GM12801 (cell line): ENCODE results near the gene EFNA5.

ENCODE experiments used
- TF ChIP-seq, protein P1 (sequence below): IDR thresholded peaks from one replicate; pipeline ENCODE4 v1.5.1; 2011; ENCODE audit warnings: control low read depth; ENCODE audit not compliant: insufficient read length; ENCODE audit errors: extremely low read depth

EFNA5 gene

DNA sequence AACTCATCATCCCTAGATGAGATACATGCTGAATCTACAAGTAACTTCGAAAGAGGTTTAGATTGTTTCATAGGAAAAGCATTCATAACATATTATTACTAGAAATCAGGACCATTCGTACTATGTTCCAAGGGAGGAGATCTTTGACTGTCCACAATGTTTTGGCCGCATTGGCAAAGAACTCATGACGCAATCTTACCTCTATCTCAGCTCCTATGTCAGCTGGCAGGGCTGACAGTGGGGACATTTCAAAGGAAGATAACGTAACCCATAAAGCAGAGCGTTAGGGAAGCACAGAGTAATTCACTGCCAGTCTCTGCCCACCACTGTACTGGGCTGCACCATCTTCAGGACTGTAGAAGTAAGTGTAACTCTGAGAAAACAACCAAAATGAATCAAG lies 69.7 kb downstream of the EFNA5 start:
- TF ChIP-seq, protein P1, sequence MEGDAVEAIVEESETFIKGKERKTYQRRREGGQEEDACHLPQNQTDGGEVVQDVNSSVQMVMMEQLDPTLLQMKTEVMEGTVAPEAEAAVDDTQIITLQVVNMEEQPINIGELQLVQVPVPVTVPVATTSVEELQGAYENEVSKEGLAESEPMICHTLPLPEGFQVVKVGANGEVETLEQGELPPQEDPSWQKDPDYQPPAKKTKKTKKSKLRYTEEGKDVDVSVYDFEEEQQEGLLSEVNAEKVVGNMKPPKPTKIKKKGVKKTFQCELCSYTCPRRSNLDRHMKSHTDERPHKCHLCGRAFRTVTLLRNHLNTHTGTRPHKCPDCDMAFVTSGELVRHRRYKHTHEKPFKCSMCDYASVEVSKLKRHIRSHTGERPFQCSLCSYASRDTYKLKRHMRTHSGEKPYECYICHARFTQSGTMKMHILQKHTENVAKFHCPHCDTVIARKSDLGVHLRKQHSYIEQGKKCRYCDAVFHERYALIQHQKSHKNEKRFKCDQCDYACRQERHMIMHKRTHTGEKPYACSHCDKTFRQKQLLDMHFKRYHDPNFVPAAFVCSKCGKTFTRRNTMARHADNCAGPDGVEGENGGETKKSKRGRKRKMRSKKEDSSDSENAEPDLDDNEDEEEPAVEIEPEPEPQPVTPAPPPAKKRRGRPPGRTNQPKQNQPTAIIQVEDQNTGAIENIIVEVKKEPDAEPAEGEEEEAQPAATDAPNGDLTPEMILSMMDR, result no peak

DNA sequence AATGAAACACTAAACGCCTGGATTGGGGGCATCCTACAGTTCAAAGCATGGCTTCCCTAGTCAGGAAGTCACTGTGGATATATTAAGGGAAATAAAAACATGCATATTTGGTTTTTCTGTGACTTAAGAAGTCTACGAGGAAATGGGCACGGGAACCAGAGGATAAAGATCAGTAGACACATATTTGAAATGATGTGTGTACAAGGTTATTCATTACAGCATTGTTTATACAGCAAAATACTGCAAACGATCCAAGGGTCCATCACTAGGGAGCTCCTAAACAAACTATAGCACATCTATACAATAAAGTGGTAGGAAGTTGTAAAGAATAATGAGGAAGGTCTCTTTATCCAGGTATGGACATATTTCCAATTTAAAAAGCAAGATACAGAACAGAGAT lies 71.8 kb downstream of the EFNA5 start:
- TF ChIP-seq, protein P1, result no peak

DNA sequence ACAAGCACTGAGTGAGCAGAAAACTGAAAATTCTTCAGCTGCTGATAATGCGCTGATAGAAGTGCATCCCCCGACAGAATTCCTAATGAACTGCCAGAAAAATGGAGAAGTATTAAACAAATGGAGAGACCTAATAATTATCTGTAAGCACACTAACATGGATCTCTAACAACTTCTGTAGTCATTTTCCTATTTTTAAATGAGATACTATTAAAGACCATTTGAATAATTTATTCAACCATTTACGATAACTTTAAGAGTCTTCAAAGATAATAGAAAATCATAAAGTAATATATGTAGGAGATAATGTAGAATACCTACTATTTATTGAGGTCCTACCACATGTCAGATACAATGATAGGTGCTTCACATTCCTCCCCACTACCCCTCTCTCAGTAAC lies 72.9 kb downstream of the EFNA5 start:
- TF ChIP-seq, protein P1, result no peak

DNA sequence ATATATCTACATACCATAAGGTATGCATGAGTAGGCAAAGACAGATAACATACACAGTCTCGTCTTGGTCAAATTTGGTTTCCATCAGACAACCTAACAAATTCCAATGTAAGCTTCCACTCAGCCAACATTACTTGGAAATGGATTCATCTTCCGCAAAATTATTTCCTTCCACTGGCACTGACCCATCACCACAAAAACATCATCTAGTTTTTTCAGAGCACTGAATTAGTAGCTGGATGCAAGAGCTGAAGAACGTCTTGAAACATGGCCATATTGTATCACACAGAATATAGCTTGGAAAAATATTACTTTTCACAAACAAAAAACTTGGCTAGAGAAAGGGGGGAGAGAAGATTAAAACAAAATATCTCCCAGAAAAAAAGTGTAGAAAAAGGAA lies 73.5 kb downstream of the EFNA5 start:
- TF ChIP-seq, protein P1, result no peak

DNA sequence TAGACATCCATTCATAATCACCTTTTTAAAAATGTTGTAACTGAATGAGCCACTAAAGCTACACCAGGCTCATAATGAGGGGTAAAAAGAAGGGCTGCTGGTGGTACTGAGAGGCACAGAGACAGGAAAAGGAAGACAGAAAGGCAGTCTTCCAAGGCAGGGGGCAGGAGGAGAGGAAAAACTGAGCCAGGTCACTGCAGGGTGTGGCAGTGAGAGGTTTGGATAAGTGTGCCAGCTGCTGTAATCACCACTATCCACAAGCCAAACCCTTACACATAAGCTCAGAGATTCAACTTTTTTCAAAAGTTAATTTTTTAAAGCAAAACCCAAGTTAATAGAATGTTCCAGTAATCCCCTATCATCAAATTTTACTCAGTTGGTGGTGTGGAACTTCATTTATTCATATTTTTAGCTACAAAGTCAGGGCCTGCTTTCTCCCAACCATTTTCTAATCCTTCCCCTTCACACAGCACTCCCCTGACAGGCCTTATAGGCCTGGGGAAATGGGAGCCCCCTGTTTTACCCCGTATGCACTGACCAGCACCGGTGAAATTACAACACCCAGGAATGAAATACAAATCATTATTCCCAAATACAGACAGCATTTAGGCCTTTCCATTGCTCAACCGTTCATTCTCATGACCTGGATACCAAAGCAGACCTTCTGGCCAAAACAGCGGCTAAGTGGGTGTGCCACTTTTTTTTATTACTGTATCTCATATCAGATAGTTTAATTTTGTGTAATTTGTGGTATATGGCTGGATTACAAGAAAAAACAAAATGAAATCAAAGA lies 76.3 kb downstream of the EFNA5 start:
- TF ChIP-seq, protein P1, result no peak

DNA sequence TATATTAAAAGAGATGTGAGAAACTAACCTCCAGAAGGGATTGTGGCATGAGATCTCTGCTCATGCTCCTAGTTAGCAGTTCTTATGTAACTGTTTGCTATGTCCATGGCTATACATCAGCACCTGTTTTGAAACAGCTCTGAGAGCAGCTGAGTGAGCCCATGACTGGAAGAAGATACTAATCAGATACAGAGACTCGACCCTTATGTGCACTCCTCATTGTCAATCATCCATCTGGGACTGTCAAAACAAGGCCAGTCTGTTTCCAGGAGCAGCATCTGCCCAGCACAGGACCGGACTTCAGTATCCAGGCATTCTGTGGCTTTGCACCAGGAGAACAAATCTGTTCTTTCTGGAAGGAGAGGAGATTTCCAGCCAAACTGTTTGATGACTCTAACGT lies 77.7 kb downstream of the EFNA5 start:
- TF ChIP-seq, protein P1, result no peak

DNA sequence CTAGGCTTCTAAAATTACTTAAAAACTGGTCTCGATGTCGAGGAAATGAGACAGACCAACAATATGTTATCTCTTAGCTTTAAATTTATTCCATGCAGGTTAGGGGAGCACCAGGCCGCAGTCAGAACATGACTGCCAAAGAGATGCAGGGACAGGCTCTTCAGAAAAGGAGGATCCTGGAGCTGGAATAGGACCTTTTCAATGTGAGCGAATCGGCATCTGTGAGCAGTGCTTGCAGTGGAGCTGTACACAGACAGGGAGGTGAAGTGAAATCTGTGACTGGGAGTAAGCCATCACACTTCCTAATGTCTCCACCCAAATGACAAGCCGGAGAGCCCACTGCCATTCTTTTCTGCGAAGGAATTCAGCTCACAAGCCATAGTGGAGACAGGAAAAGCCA lies 78.2 kb downstream of the EFNA5 start:
- TF ChIP-seq, protein P1, result no peak
